K562 (cell line): ENCODE data around the gene UROS. TPM values are rescaled to one million over a fixed set of nuclear protein-coding genes. Genes with fewer than 3 reads are reported as not detected.

Experiments
- ATAC-seq: fragments of 200-7000 bp; cut with Tn5 transposase; 3 replicates; pipeline ENCODE4 v1.9.1; 2020; ENCODE audit warnings: moderate library complexity
- BruUV-seq: library from RNA; stranded (reverse); fragments of 400-500 nt; replicated peaks from 2 replicates; lab custom pipeline; 2021; lab: Mats Ljungman, UMichigan
- CTCF ChIA-PET: fragments of 300-600 bp; formaldehyde crosslinking; extraction: SDS; loops from one replicate; lab custom pipeline; 2021; ENCODE audit warnings: low intra/inter-chr PET ratio; lab: Yijun Ruan, JAX
- POLR2A ChIA-PET: fragments of 300-600, 350-650 bp; sonication (Branson Sonifier 250); formaldehyde crosslinking; extraction: SDS; loops from one replicate; lab custom pipeline; 2021; ENCODE audit warnings: antibody characterized with exemption, inconsistent platforms; lab: Yijun Ruan, JAX
- DNase-seq, 4 experiments: peaks; one replicate each; pipeline versions ENCODE4 v3.0.0 to v3.0.0-alpha.2; 2011 to 2018; ENCODE audit warnings: low spot score in 3 of 4, mixed read lengths in 3 of 4; ENCODE audit errors: extremely low read depth in 1 of 4
- FAIRE-seq: peaks from 2 replicates; lab custom pipeline; 2011; peaks lifted over from hg19 to GRCh38; lab: Jason Lieb, UNC
- H2AFZ ChIP-seq: 2 replicates; pipeline ENCODE4 v1.6.0; 2011; ENCODE audit warnings: low read depth, low read length, control low read depth, inconsistent platforms
- H3K27ac ChIP-seq: fragments of 200-600 bp; 3 replicates; pipeline ENCODE4 v1.8.0; 2011; ENCODE audit warnings: low read depth, mild to moderate bottlenecking, control low read depth, inconsistent platforms, low read length, moderate library complexity, mixed read lengths; ENCODE audit errors: extremely low read depth
- H3K27me3 ChIP-seq, 2 experiments: fragments of 300-600 bp in 1 of 2; 2 replicates in 1 of 2; 3 replicates in 1 of 2; pipeline versions ENCODE4 v1.6.0 to v1.8.0; 2011; ENCODE audit warnings: inconsistent platforms in 2 of 2, low read length in 2 of 2, mild to moderate bottlenecking in 1 of 2, mixed read lengths in 1 of 2, moderate library complexity in 1 of 2; ENCODE audit not compliant: control insufficient read depth in 2 of 2, insufficient read depth in 2 of 2
- H3K36me3 ChIP-seq: fragments of 300-600 bp; 3 replicates; pipeline ENCODE4 v1.8.0; 2011; ENCODE audit warnings: mild to moderate bottlenecking, low read length, inconsistent platforms; ENCODE audit not compliant: control insufficient read depth, insufficient read depth
- H3K4me1 ChIP-seq, 2 experiments: fragments of 200-600 bp in 1 of 2; replicated peaks in 1 of 2; 2 replicates in 1 of 2; 3 replicates in 1 of 2; pipeline versions ENCODE4 v1.5.1 to v1.8.0; 2011; ENCODE audit warnings: inconsistent platforms in 2 of 2, low read length in 2 of 2, mild to moderate bottlenecking in 1 of 2, mixed read lengths in 1 of 2, moderate library complexity in 1 of 2; ENCODE audit not compliant: control insufficient read depth in 2 of 2, insufficient read depth in 2 of 2
- H3K4me2 ChIP-seq: 2 replicates; pipeline ENCODE4 v1.6.1; 2011; ENCODE audit warnings: low read length, control low read depth, inconsistent platforms, mixed read lengths; ENCODE audit not compliant: insufficient read depth
- H3K4me3 ChIP-seq: fragments of 200-600 bp; sonication (generic), shearing (Covaris generic); 2 replicates; pipeline ENCODE4 v1.5.1; 2016; ENCODE audit warnings: control low read depth, inconsistent platforms
- H3K79me2 ChIP-seq: fragments of 200-600 bp; 3 replicates; pipeline ENCODE4 v1.8.0; 2011; ENCODE audit warnings: low read length, inconsistent platforms; ENCODE audit not compliant: control insufficient read depth, insufficient read depth
- H3K9ac ChIP-seq, 2 experiments: 2 replicates each; pipeline versions ENCODE4 v1.6.0 to v1.6.1; 2011; ENCODE audit warnings: low read depth in 2 of 2, low read length in 2 of 2, control low read depth in 1 of 2, inconsistent platforms in 1 of 2, mild to moderate bottlenecking in 1 of 2, mixed read lengths in 1 of 2; ENCODE audit not compliant: insufficient read depth in 1 of 2
- H3K9me1 ChIP-seq: one replicate; pipeline ENCODE4 v1.6.0; 2011; ENCODE audit warnings: inconsistent platforms, mild to moderate bottlenecking, low read length, moderate library complexity; ENCODE audit not compliant: control insufficient read depth, insufficient read depth
- H3K9me3 ChIP-seq: replicated peaks from 2 replicates; pipeline ENCODE4 v1.5.1; 2011; ENCODE audit warnings: low read depth, low read length, inconsistent platforms; ENCODE audit not compliant: control insufficient read depth, insufficient read depth
- H4K20me1 ChIP-seq: replicated peaks from 2 replicates; pipeline ENCODE4 v1.6.1; 2011; ENCODE audit warnings: low read length, inconsistent platforms, mixed read lengths; ENCODE audit not compliant: control insufficient read depth, insufficient read depth
- POU5F1 ChIP-seq: fragments of 150-350 bp; IDR thresholded peaks from 2 replicates; pipeline ENCODE4 v1.6.1; 2014; ENCODE audit warnings: borderline replicate concordance, low read length, low read depth, mild to moderate bottlenecking; ENCODE audit not compliant: partially characterized antibody
- PRDM10 ChIP-seq: fragments of 450-650 bp; IDR thresholded peaks from 2 replicates; pipeline ENCODE4 v1.6.1; 2018; ENCODE audit not compliant: partially characterized antibody
- ZBTB12 ChIP-seq: fragments of 250-450 bp; sonication (Bioruptor Pico); IDR thresholded peaks from 2 replicates; pipeline ENCODE4 v1.4.0; 2020
- WGBS: fragments of 100-300 bp; shearing (Covaris generic); methylation state at CpG from one replicate; pipeline ENCODE4 v1.1.6; 2016; ENCODE audit warnings: low coverage, mixed read lengths; ENCODE audit not compliant: insufficient coverage; ENCODE audit errors: missing lambda C conversion rate; 5-methylcytosine and 5-hydroxymethylcytosine counted together
- in situ Hi-C: fragments of 300-500 bp; cut with MboI; formaldehyde crosslinking; loops from 4 replicates; pipeline ENCODE4 v1.15.0; 2018; ENCODE audit warnings: inconsistent platforms, mixed read lengths
- intact Hi-C: fragments of 100-400 bp; cut with micrococcal nuclease; formaldehyde crosslinking; loops from 2 replicates; pipeline ENCODE4 v1.14.2; 2022
- polyA plus RNA-seq, 8 experiments: library from polyadenylated mRNA; depleted of rRNA in 4 of 8; stranded (reverse) in 5 of 8; unstranded in 3 of 8; fragments of >200 nt; fragmentation: Nextera tagmentation in 2 of 8; fragmentation: Illumina TruSeq in 1 of 8; extraction: Ambion mirVana in 2 of 8; extraction: Trizol in 1 of 8; gene quantifications; 2 replicates each; pipeline versions ENCODE4 v1.2.1 to v1.2.3, GENCODE V29; 2011 to 2014; ENCODE audit warnings: inconsistent platforms in 1 of 8, missing spikeins in 1 of 8
- total RNA-seq, 7 experiments: library from RNA; depleted of rRNA in 6 of 7; stranded (reverse); fragments of >200 nt in 6 of 7; fragmentation: Illumina TruSeq in 2 of 7; extraction: Trizol in 2 of 7; gene quantifications; 2 replicates each; pipeline versions ENCODE4 v1.2.1 to v1.2.3, GENCODE V29; 2011 to 2021; ENCODE audit warnings: low replicate concordance in 1 of 7

UROS gene
- total and polyA plus RNA-seq, 9 of the 15 experiments (the other 6 are each of a cell fraction or from before 2014, with no cell fraction given), result 6.4 to 39.1 (median 32.3) TPM

- TF ChIP-seq PRDM10, result peak; percentile 100
- TF ChIP-seq ZBTB12 (CRISPR knock-in tag), result no peak
- TF ChIP-seq POU5F1, result no peak
Measured at GRCh38 chr10:125822878-125823662, at the start of gene UROS, which contains the start of gene BCCIP (continued).

- no peak overlapping the region for H3K27ac ChIP-seq
Measured at GRCh38 chr10:125871338-125871737, 48.3 kb upstream of the UROS start.

More at GRCh38 chr10:125871338-125871737, 48.3 kb upstream of the UROS start:
- Histone ChIP-seq H3K4me1 (no peaks in the 10 kb centered on the region; a peak in 1 of 5 replicates), H3K27me3 (no peaks in the 10 kb centered on the region), H3K9me3 (no peaks in the 10 kb centered on the region), H3K4me2 (no peak overlapping the region), H3K9me1 (no peaks in the 10 kb centered on the region), H3K4me3 (no peak overlapping the region), H3K36me3 (peaks cover 11% of the 10 kb centered on the region; the same call in 1 of the 3 replicates), H2AFZ (no peak overlapping the region), H4K20me1 (no peaks in the 10 kb centered on the region), H3K79me2 (no peaks in the 10 kb centered on the region), H3K9ac (no peak overlapping the region)
- WGBS, result 68% methylated on average over 4 of the region's 4 CpGs
- FAIRE-seq (no peak), ATAC-seq (no peak), DNase-seq (no peak)
- intact Hi-C loops, result no loop called here
- in situ Hi-C loops, result no loop called here
- ChIA-PET CTCF (no interaction called here), POLR2A (interaction anchor here (0.6 kb wide), 1 partner anchor 529 kb away, joined by 3 read pairs; no protein-coding TSS in a partner anchor)
- no TSS peak for BruUV-seq
